Activated naive CD4-positive, alpha-beta T cell (primary cell): ENCODE measurements around the gene TCERG1L.

ENCODE experiments used
- DNase-seq, 4 experiments: peaks; one replicate each; lab custom pipeline; 2025; lab: John Stamatoyannopoulos, UW

The TCERG1L gene

DNA sequence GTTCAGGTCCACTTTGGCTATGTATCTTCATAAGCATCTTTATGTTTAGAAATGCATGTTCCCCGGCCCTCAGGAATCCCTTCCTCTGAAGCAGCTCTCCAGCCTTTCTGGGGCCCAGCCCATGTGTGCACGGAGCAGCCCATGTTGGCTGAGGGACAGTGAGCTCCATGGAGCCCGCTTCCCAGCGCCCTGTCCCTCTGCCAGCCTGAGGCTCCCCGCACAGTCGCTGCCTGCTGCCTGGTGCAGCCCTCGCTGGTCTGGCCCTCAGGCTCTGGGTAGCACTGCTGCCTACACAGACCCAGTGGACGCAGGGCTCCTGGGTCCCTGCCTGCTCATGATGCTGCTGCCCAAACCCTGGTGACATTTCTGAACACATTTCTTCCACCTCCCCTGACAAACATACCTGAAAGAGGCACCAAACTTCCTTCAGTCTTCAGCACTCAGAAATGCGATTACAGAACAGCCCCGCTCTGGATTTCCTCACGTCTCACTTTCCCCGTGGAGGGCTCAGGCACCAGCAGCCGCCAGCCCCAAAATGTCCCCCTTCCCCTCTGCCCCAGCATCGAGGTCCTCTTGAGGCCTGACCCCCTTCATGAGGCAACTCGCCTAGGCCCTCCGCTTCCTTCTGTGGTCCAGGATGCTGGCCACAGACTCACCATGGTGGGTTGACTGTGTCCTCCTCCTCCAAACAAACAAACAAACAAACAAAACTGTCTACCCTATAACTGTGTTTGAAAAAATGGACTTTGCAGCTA is 5.0 kb upstream of the TCERG1L start:
- no peak for DNase-seq

- no peak for DNase-seq
These were observed 3.8 kb upstream of the TCERG1L start for GRCh38 chr10:131315344-131315743.

DNA sequence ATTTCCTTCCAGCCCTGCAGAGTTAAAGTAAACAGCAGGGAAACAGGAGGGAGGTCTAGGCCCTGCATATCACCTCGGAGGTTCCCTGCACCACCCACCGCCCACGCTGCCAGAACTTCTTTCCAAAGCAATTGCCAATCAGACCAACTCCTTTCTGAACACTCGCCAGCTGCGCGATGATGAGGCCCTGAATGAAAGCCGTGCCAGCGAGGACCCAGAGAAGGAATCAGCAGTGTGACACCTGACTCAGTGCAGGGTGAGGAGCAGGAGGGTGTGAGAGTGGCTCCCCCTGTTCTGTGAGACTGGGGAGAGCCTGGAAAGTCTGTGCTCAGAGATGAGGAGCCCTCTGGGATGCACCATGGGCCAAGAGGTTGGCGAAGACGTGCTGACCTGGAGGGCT is 3.3 kb upstream of the TCERG1L start:
- DNase-seq: no peak

GRCh38 chr10:131314148-131314547 is 2.6 kb upstream of the TCERG1L start:
- DNase-seq: no peak

DNA sequence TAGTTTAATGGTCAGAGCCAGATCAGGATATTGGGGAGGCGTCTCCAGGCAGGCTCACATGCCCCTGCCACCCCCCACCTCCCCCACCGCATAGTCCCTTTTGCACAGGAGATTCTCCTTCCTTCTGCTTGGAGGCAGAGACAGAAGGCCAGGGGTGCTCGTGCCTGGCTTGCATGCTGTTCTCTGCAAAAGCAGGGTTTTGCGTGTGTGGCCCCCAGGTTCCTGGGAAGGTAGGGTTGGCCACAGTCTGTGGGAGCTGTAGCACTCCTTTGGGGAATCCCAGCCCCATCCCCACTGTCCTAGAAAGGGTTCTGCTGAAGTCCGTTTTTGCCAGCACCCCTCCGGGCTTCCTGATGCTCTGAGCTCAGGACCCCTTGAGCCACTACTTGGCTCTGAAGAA is 1.9 kb upstream of the TCERG1L start:
- no peak for DNase-seq

GRCh38 chr10:131312478-131312836 is 936 bp upstream of the TCERG1L start:
- no peak for DNase-seq

GRCh38 chr10:131311402-131311660 is 190 bp downstream of the TCERG1L start:
- no peak for DNase-seq

- no peak for DNase-seq
These were observed 745 bp downstream of the TCERG1L start for GRCh38 chr10:131310551-131311401.

GRCh38 chr10:131310142-131310541 is 1.4 kb downstream of the TCERG1L start:
- DNase-seq: no peak

DNA sequence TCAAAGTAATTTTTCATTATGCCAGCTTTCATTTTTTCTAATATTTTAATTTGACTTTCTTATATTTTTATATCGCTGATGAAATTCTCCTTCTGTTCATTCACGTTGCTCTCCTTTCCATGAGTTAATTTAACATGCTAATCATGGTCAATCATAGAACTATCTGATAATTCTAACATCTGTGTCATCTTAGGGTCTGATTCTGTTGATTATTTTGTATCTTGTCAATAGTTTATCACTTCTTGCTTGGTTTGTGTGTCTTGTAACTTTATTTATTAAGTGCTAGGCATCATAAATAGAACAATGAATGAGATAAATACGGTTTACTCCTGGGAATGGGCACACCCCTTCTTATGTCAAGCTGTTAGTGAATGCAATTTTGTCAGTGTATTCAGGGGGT is 11.0 kb downstream of the TCERG1L start:
- no peak for DNase-seq

DNA sequence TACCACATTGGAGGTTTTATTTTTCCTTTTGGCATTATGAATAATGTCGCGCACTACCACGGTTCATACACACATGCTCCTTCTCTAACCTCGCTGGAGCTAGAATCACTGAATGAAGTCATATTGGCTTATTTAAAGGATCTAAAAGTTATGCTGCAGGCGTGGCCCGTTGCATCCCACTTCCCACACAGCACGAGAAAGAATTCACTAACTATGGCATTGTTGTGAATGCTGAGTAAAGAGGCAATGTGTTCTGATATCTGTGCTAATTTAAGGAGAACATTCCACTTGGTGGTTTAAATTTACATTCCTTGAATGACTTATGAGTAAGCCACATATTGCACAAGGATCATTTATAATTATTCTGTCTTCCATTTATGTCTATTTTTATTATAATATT is 20.7 kb downstream of the TCERG1L start:
- DNase-seq: no peak

GRCh38 chr10:131288648-131289047 is 22.9 kb downstream of the TCERG1L start:
- no peak for DNase-seq

DNA sequence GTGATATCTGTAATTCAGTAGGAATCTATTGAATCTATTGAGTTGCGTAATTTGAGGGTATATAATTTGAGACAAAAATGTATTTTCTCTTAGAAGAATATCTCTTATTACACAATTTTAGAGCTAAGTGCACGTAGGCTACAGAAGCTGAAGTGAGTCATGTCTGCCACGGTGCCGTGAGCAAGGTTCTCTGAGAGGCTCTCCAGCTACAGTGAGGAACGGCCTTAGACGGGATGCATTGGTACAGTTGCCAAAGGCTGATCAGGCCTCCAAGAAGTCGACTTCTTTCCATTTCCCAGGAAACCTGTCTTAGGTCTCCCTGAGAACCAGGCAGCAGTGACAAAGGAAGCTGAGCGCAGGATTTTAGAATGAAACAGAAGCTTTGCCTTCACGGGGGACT is 28.6 kb downstream of the TCERG1L start:
- no peak for DNase-seq

GRCh38 chr10:131280101-131280500 is 31.4 kb downstream of the TCERG1L start:
- DNase-seq: no peak

DNA sequence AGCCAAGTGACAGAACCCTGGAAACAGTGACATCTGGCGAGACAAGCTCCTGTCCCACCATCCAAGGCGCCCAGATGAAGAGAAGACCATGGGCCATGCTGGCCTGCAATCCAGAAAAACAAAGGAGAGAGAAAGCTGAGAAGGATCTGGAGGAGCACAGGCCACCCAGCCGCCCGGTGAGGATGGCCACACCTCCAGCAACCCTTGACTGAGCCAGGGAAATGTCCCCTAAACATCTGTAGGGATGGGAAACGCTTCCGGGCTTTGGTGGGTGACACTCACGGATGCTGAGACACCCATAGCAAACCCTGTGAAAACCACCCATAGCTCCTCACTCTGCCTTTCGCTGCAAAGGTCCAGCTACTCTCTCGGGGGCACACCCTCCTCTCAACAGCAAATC is 32.0 kb downstream of the TCERG1L start:
- no peak for DNase-seq

- no peak for DNase-seq
These were observed 33.6 kb downstream of the TCERG1L start for GRCh38 chr10:131277969-131278368.

- no peak for DNase-seq
These were observed 34.2 kb downstream of the TCERG1L start for GRCh38 chr10:131277278-131277677.

DNA sequence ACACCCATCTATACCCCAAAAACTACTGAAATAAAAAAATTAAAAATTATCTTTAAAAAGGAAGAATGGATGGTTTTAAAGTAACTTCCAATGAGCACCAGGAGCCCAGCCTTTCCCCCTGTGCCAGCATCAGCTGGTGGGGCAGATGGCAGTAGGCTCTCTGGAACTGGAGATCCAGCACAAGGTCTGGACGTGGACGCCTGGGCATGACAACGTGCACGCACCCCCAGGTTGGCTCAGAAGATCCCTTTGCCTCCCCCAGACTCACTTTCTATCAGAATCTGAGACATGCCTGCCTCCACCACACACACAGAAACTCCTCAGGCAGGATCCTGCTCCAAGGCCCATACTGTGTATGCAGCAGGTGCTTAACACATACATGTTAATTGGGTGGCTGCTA is 35.8 kb downstream of the TCERG1L start:
- no peak for DNase-seq

DNA sequence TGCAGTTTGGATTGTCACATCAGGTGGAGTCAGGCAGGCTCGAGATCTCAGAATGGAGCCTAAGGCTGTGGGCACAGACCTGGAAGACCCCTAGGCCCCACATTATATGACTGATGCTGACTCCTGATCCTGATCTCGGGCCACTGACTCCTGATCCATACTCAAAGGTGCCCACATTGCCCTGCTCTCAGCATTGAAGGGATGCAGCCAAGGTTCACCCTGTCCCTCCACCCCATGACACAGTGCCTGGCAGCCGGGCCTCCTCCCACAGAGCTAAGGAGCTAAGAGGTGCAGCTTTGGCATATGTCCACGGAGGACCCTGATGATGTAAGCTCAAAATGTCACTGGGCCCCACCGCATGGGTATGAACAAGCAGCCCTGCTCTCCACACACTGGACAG is 36.6 kb downstream of the TCERG1L start:
- no peak for DNase-seq

- no peak for DNase-seq
These were observed 37.2 kb downstream of the TCERG1L start for GRCh38 chr10:131274133-131274880.

DNA sequence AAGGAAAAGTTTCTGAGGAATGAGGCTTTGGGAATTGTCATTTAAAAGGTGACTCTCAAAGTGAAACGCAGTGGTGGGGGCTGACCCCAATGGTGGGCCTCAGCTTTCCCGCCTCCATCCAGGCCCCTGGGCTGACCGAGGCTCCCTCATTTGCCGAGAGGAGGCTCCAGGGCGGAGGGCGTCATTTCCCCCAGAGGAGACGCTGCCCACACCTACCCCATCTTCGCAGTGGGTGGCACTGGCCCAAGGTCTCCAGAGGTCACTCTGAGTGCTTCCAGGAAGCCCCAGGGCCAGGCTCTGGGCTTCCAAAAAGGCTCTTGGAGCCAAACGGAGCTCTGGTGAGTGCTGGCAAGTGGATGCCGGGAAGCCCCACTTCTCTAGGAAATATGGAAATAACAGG is 38.0 kb downstream of the TCERG1L start:
- DNase-seq: no peak

GRCh38 chr10:131272897-131273451 is 38.5 kb downstream of the TCERG1L start:
- no peak for DNase-seq

DNA sequence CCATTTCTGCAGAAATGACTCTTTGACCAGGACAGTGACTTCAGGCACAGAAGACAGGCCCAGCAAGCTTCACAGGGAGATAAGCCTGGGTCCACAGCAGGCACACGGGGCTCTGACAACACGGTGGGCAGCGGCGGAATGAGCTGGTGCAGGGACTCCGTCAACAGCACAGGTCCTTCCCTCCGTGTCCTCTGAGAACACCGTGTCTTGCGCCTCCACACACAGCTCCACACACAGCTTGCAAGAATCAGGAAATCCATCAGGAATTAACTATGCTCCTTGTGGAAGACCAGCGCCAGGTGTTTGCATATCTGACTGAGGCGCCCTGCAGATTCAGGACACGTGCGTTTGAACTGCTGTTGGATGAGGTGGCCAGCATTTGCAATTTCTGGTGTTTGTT is 39.6 kb downstream of the TCERG1L start:
- DNase-seq: no peak
